ENCODE data around the gene MAP2.

Gene MAP2

DNA sequence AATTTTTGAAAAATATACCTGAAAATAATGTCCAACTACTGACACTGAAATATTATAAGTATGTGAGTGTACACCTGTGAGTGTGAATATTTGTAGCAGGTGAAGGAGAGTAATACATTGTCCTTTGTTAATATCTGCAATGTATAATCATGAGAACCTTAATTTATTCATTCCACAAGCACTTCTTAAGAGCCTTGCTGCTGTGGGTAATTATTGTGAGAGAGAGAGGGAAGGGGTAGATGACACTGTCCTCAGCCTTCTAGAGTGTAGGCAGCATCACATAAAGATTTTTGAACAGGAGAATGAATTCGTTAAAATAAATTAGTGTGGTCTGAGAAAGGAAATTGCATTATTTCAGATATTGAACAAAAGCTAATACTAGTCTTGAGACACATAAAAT lies 157.2 kb downstream of the MAP2 start:
- peaks cover 7% of the 10 kb centered on the region for H3K4me1 Mint-ChIP-seq
- no peak overlapping the region for H3K4me3 Mint-ChIP-seq
- no peaks in the 10 kb centered on the region for H3K9me3 Mint-ChIP-seq
- TF ChIP-seq, protein P1, sequence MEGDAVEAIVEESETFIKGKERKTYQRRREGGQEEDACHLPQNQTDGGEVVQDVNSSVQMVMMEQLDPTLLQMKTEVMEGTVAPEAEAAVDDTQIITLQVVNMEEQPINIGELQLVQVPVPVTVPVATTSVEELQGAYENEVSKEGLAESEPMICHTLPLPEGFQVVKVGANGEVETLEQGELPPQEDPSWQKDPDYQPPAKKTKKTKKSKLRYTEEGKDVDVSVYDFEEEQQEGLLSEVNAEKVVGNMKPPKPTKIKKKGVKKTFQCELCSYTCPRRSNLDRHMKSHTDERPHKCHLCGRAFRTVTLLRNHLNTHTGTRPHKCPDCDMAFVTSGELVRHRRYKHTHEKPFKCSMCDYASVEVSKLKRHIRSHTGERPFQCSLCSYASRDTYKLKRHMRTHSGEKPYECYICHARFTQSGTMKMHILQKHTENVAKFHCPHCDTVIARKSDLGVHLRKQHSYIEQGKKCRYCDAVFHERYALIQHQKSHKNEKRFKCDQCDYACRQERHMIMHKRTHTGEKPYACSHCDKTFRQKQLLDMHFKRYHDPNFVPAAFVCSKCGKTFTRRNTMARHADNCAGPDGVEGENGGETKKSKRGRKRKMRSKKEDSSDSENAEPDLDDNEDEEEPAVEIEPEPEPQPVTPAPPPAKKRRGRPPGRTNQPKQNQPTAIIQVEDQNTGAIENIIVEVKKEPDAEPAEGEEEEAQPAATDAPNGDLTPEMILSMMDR (IDR thresholded peaks at IDR 0.05; ENCODE audit: unreplicated experiment in 3 of 3): no peak
- H3K27ac Mint-ChIP-seq: no peak overlapping the region
- peaks cover 7% of the 10 kb centered on the region for H3K27me3 Mint-ChIP-seq (ENCODE audit: low read depth)
- H3K36me3 Mint-ChIP-seq (ENCODE audit: low read depth): no peaks in the 10 kb centered on the region

DNA sequence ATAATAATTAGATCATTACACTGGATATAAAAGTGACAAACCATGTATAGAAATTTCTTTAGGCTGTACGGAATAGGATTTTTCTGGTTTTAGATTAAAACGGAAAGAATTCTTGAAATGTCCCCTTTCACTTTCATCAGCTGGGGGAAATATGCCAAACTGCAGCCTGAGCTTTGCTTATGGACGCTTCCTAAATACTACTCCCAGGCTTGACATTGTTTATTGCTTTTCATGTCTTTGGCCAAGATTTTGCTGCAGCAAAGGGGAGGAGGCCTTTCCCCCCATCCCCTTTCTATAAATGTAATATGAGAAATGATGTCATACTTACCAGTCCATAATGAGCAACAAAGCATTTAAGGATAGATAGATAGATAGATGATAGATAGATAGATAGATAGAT lies 158.4 kb downstream of the MAP2 start:
- Mint-ChIP-seq H3K36me3 (ENCODE audit: low read depth) (no peaks in the 10 kb centered on the region), H3K27ac (no peak overlapping the region), H3K27me3 (ENCODE audit: low read depth) (peaks cover 14% of the 10 kb centered on the region), H3K9me3 (no peaks in the 10 kb centered on the region), H3K4me1 (peaks cover 7% of the 10 kb centered on the region), H3K4me3 (no peak overlapping the region)
- TF ChIP-seq, protein P1 (IDR thresholded peaks at IDR 0.05; ENCODE audit: unreplicated experiment in 3 of 3): no peak

DNA sequence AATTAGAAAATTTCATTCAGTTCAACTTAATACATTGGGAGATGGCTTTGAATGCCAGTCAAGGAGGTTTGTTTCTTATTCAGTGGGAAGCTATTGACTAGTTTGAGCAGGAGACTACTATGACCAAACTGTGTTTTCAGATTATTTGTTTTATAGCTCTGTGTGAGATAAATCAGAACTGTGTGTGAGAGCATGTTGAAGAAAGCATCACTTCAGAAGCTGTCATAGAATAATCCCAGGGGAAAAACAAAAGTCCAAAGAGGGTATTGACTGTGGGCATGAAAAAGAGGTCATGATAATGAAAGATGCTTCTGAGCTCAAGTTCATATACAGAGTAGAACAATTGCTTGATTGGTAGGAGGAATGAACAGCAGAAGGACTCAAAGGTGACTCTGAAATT lies 160.6 kb downstream of the MAP2 start:
- Mint-ChIP-seq H3K27ac (no peak overlapping the region), H3K27me3 (ENCODE audit: low read depth) (peaks cover 11% of the 10 kb centered on the region), H3K4me3 (no peak overlapping the region), H3K9me3 (no peaks in the 10 kb centered on the region), H3K36me3 (ENCODE audit: low read depth) (no peaks in the 10 kb centered on the region), H3K4me1 (peaks cover 2% of the 10 kb centered on the region)
- TF ChIP-seq, protein P1 (IDR thresholded peaks at IDR 0.05; ENCODE audit: unreplicated experiment in 3 of 3): no peak

DNA sequence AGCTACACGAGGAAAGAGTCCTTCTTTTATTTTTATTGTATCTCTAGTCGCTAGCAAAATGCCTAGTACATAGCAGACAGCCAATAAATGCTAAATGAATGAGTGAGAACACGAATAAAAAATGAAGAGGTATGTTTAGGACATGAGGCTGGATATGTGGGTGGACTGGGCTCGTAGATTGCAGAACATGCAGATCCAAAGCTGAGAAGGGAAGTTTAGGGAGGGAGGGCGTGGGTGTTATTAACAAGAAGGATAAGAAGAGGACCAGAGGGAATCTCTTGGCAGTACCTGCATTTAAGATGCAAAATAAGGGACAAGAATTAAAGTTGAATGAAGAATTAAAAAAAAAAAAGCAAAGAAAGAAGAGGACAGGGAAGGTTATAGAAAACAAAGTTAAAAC lies 161.1 kb downstream of the MAP2 start:
- Mint-ChIP-seq H3K27me3 (ENCODE audit: low read depth) (peaks cover 11% of the 10 kb centered on the region), H3K4me3 (no peak overlapping the region)

DNA sequence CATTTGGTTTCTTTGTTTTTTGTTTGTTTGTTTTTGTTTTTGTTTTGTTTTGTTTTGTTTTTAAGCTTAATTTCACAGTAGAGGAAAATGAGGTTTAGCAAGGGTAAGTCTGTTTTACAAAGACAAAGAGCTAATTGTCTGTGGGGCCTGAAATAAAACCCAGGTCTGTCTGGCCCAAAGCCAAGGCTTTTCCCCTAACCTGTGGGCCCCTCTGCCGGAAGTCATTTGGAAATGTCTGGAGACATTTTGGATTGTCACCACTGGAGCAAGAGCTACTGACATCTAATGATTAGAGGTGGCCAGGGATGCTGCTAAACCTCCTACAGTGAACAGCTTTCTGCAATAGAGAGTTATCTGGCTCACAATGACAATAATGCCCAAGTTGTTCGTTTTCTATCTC lies 167.2 kb downstream of the MAP2 start:
- no peak overlapping the region for H3K4me3 Mint-ChIP-seq
- H3K27ac Mint-ChIP-seq: no peak overlapping the region
- H3K4me1 Mint-ChIP-seq: no peaks in the 10 kb centered on the region
- no peaks in the 10 kb centered on the region for H3K36me3 Mint-ChIP-seq (ENCODE audit: low read depth)
- TF ChIP-seq, protein P1 (IDR thresholded peaks at IDR 0.05; ENCODE audit: unreplicated experiment in 3 of 3): no peak
- peaks cover 7% of the 10 kb centered on the region for H3K27me3 Mint-ChIP-seq (ENCODE audit: low read depth)
- no peaks in the 10 kb centered on the region for H3K9me3 Mint-ChIP-seq

More for the DNA sequence above, 161.1 kb downstream of the MAP2 start:
- Mint-ChIP-seq H3K9me3 (no peaks in the 10 kb centered on the region), H3K4me1 (no peaks in the 10 kb centered on the region), H3K36me3 (ENCODE audit: low read depth) (no peaks in the 10 kb centered on the region), H3K27ac (no peak overlapping the region)
- TF ChIP-seq, protein P1 (IDR thresholded peaks at IDR 0.05; ENCODE audit: unreplicated experiment in 3 of 3): no peak

DNA sequence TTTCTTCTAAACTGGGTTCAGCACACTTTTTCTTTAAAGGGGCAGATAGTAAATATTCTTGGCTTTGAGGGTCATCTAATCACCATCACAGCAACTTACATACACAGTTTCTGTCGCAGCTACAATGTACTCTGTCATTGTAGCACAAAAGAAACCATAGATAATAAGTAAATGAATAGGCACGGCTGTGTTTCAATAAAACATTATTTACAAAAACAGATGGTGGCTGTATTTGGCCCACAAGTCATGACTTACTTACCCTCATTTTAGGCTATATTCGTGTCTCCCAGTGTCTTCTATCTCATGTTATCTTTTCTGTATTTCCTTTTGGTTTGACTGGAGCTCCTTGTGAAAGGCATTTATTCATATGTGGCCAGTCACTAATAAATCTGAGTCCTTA lies 168.3 kb downstream of the MAP2 start:
- TF ChIP-seq, protein P1 (IDR thresholded peaks at IDR 0.05; ENCODE audit: unreplicated experiment in 3 of 3): no peak
- Mint-ChIP-seq H3K4me1 (no peaks in the 10 kb centered on the region), H3K27me3 (ENCODE audit: low read depth) (peaks cover 2% of the 10 kb centered on the region), H3K36me3 (ENCODE audit: low read depth) (no peaks in the 10 kb centered on the region), H3K27ac (no peak overlapping the region), H3K4me3 (no peak overlapping the region), H3K9me3 (no peaks in the 10 kb centered on the region)
